Chondrocyte (in vitro differentiated cells): ENCODE measurements around the gene FERMT3. TPM values are rescaled to one million over a fixed set of nuclear protein-coding genes. Genes with fewer than 3 reads are reported as not detected.

Experiments
- DNase-seq: peaks from one replicate; pipeline ENCODE4 v3.0.0; 2021; ENCODE audit warnings: mixed read lengths, low spot score
- H3K27ac Mint-ChIP-seq: one replicate; pipeline ENCODE4 v1.8.0; 2021; ENCODE audit warnings: mild to moderate bottlenecking, moderate library complexity, mixed read lengths; ENCODE audit not compliant: unreplicated experiment
- H3K27me3 Mint-ChIP-seq: 2 replicates; pipeline ENCODE4 v1.8.0; 2021; ENCODE audit warnings: low read depth, mixed read lengths
- H3K36me3 Mint-ChIP-seq: 2 replicates; pipeline ENCODE4 v1.8.0; 2021; ENCODE audit warnings: low read depth, mixed read lengths
- H3K4me1 Mint-ChIP-seq: 2 replicates; pipeline ENCODE4 v1.8.0; 2021; ENCODE audit warnings: low read depth, mild to moderate bottlenecking, mixed read lengths
- H3K4me3 Mint-ChIP-seq: one replicate; pipeline ENCODE4 v1.8.0; 2021; ENCODE audit warnings: mild to moderate bottlenecking, moderate library complexity, mixed read lengths; ENCODE audit not compliant: unreplicated experiment
- H3K9me3 Mint-ChIP-seq: 2 replicates; pipeline ENCODE4 v1.8.0; 2021; ENCODE audit warnings: low read depth, mixed read lengths
- total RNA-seq: library from RNA; stranded (reverse); gene quantifications from 3 replicates; pipeline ENCODE4 v1.2.1, GENCODE V29; 2021
- TF ChIP-seq, protein P1 (sequence below): fragments of 200-600 bp; sonication (generic); IDR thresholded peaks from 2 replicates; pipeline ENCODE4 v1.5.0; 2021; ENCODE audit warnings: antibody characterized with exemption, mild to moderate bottlenecking, moderate library complexity

FERMT3 gene
- total RNA-seq, 1 donor from 2014 or later = 1.5 TPM

DNA sequence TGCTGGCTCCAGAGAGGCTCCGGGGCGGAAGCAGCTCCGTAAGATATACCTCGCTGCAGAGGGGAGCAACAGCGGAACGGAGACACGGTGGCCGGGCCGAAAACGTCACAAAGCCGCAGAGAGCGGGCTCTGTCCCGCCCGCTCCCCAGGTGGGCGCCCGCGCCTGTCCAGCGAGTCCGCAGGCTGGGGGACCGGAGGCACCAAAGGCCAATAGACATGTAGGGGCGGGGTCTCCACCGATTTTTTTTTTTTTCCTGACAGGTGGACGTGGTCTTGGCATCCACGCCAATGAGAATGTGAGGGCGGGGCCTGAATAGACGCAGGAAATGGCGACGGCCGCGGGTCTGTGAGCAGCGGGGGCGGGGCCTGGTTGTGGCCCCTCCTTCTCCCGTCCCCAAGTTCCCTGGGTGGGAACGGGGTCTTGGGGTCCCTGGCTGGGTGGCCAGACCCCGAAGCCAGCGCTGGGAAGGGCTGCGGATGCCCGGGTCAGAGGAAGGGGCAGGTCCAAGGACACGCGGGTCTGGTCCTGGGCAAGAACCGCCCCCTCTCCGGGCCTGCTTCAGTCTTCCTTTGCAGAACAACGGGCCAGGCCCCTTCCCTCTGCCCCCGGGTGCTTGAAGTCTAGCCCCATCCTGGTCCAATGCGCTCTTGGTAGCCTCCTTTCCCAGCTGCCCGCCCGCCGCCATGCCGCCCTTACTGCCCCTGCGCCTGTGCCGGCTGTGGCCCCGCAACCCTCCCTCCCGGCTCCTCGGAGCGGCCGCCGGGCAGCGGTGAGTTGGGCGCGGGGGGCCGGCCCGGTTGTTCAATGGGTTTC, 23.9 kb downstream of the FERMT3 start, which contains the start of gene DNAJC4:
TSS of gene DNAJC4 (plus strand) at position 378 of the 814 bp plus-strand sequence. CDS start at position 685, 307 bp downstream.
- no peaks in the 10 kb centered on the region for H3K36me3 Mint-ChIP-seq

DNA sequence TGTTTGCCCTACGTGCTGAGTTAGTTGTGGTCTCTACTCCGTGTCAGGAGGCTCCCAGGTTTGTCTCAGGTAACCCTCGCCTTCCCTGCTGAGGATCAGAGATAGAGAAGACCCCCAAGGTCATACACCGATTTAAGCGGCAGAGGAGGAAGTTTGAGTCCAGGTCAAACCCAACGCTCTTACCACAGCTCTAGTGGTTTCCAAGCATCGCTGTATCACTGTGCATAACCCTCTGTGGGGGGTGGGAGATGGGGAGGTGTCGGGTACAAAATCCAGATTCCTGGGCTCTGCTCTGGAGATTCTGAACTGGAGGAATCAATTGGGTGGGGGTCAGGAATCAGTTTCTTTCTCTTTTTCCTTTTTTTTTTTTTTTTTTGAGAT, 24.5 kb downstream of the FERMT3 start:
- Mint-ChIP-seq H3K4me3 (peak overlapping the region; percentile 75), H3K9me3 (no peaks in the 10 kb centered on the region), H3K4me1 (peaks cover 62% of the 10 kb centered on the region), H3K27me3 (no peaks in the 10 kb centered on the region), H3K27ac (peak overlapping the region; percentile 73), H3K36me3 (no peaks in the 10 kb centered on the region)
- DNase-seq = no peak
- TF ChIP-seq, protein P1, sequence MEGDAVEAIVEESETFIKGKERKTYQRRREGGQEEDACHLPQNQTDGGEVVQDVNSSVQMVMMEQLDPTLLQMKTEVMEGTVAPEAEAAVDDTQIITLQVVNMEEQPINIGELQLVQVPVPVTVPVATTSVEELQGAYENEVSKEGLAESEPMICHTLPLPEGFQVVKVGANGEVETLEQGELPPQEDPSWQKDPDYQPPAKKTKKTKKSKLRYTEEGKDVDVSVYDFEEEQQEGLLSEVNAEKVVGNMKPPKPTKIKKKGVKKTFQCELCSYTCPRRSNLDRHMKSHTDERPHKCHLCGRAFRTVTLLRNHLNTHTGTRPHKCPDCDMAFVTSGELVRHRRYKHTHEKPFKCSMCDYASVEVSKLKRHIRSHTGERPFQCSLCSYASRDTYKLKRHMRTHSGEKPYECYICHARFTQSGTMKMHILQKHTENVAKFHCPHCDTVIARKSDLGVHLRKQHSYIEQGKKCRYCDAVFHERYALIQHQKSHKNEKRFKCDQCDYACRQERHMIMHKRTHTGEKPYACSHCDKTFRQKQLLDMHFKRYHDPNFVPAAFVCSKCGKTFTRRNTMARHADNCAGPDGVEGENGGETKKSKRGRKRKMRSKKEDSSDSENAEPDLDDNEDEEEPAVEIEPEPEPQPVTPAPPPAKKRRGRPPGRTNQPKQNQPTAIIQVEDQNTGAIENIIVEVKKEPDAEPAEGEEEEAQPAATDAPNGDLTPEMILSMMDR = no peak

More for the DNA sequence above, 23.9 kb downstream of the FERMT3 start, which contains the start of gene DNAJC4:
- Mint-ChIP-seq H3K9me3 (no peaks in the 10 kb centered on the region), H3K4me3 (peak within 1 kb of the TSS; percentile 75), H3K27ac (peak within 1 kb of the TSS; percentile 77), H3K27me3 (no peaks in the 10 kb centered on the region), H3K4me1 (peaks cover 60% of the 10 kb centered on the region)
- DNase-seq = no peak
- TF ChIP-seq, protein P1 = no peak

DNA sequence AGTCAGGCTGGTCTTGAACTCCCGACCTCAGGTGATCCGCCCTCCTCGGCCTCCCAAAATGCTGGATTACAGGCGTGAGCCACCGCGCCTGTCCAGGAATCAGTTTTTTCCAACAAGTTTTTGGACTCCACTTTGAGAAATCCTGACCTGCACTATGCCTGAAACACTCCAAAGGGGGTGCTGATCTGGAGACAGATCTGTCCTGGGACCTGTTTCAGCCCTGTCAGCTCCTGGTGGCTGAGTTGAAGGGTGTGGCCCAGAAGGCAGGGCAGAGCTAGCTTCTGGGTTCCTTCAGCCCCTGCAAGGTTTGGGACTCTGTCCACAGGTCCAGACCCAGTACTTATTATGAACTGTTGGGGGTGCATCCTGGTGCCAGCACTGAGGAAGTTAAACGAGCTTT, 25.0 kb downstream of the FERMT3 start:
- peak overlapping the region; percentile 75 for H3K4me3 Mint-ChIP-seq
- TF ChIP-seq, protein P1 = no peak
- no peaks in the 10 kb centered on the region for H3K27me3 Mint-ChIP-seq
- no peaks in the 10 kb centered on the region for H3K36me3 Mint-ChIP-seq
- H3K9me3 Mint-ChIP-seq = no peaks in the 10 kb centered on the region
- DNase-seq = no peak
- H3K4me1 Mint-ChIP-seq = peaks cover 61% of the 10 kb centered on the region
- peak overlapping the region; percentile 41 for H3K27ac Mint-ChIP-seq

DNA sequence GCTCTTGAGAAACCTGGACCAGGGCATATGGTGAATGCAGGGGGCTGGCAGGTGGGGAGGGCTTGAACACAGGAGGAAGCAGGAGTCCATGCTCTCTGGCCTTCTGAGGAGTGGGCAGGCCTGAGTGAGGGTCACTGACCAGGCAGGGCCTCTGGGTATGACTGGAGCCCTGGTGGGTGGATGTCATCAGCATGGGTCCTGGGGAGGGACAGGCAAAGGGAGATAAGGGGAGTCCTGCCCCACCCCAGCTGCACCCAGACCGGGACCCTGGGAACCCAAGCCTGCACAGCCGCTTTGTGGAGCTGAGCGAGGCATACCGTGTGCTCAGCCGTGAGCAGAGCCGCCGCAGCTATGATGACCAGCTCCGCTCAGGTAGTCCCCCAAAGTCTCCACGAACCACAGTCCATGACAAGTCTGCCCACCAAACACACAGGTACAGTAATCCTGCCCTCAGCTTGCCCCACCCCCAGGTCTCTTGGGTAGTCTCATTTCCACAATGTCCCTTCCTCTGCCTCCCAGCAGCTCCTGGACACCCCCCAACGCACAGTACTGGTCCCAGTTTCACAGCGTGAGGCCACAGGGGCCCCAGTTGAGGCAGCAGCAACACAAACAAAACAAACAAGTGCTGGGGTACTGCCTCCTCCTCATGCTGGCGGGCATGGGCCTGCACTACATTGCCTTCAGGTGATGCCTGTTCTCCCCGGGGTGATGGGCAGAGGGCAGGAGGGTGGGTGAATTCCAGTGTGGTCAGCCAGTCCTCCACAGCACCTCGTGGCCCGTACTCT, 25.9 kb downstream of the FERMT3 start:
- TF ChIP-seq, protein P1 = no peak
- H3K27ac Mint-ChIP-seq = peak overlapping the region; percentile 63
- H3K4me1 Mint-ChIP-seq = peaks cover 53% of the 10 kb centered on the region

DNA sequence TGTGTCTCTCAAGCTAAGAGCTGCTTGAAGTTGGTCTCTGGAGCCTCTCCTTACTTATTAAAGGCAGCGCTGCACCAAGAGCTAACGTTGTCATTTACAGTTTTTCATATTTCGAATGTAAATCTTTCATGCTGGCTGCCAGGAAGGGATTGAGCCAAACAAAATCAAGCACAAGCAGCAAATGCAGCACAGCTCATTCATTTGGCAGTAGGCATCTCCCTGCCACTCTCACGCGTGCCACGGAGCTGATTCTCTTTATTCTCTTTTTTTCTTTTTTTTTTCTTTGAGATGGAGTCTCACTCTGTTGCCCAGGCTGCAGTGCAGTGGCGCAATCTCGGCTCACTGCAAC, 26.4 kb downstream of the FERMT3 start:
- DNase-seq = no peak
- Mint-ChIP-seq H3K9me3 (no peaks in the 10 kb centered on the region), H3K27ac (peak overlapping the region; percentile 63), H3K4me1 (peaks cover 47% of the 10 kb centered on the region), H3K36me3 (peaks cover 5% of the 10 kb centered on the region), H3K27me3 (no peaks in the 10 kb centered on the region), H3K4me3 (no peak overlapping the region)
- TF ChIP-seq, protein P1 = no peak

More for the DNA sequence above, 25.9 kb downstream of the FERMT3 start:
- Mint-ChIP-seq H3K27me3 (no peaks in the 10 kb centered on the region), H3K36me3 (peaks cover 3% of the 10 kb centered on the region), H3K4me3 (peak overlapping the region; percentile 31), H3K9me3 (no peaks in the 10 kb centered on the region)
- DNase-seq = no peak
